Globus pallidus (tissue), 1 donor: Measurements from ENCODE around the gene CDK6.
A peak's percentile ranks its signal among the peaks of the same experiment; 100 is the strongest.

ENCODE experiments used
- DNase-seq: peaks from one replicate; pipeline ENCODE4 v3.0.0-alpha.2; 2015; ENCODE audit warnings: low spot score

CDK6 gene

DNA sequence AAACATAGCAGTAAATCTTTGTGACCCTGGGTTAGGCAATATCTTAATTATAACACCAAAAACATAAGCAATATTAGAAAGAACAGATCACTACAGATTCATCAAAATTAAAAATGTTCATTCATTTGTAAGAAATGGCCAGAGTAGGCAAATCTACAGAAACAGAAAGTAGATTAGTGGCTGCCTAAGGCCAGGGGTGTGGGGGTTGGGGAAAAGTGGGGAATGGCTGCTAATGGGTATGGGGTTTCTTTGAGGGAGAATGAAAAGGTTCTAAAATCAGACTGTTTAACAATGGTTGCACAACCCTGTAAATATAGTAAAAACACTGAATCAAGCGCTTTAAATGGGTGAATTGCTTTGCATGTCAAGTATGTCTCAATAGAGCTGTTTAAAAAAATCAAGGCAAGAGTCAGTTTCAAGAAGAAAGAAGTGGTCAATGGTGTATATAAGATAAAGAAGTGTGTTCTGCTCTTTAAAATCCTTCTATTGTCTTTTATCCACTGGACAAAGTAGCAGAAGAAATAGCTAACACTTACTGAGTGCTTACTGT is 42.6 kb downstream of the CDK6 start:
- DNase-seq, result no peak

DNA sequence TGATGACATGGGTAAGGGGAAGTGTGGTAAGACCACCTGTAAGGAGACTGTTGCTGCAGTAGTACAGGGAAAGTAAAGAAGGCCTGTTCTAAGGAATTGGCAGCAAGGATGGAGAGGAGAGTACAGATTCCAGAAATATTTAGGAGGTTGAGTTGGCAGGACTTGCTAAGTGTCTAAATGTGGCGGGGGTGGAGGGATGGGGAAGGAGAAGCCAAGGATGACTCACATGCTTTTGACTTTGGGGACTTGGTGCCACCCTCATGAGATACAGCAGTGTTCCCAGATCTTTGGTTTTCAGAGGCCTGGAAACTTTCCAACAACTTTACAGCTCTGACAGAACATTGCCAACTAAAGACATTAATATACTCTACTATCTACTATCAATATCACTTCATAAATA is 45.4 kb downstream of the CDK6 start:
- DNase-seq, result no peak

DNA sequence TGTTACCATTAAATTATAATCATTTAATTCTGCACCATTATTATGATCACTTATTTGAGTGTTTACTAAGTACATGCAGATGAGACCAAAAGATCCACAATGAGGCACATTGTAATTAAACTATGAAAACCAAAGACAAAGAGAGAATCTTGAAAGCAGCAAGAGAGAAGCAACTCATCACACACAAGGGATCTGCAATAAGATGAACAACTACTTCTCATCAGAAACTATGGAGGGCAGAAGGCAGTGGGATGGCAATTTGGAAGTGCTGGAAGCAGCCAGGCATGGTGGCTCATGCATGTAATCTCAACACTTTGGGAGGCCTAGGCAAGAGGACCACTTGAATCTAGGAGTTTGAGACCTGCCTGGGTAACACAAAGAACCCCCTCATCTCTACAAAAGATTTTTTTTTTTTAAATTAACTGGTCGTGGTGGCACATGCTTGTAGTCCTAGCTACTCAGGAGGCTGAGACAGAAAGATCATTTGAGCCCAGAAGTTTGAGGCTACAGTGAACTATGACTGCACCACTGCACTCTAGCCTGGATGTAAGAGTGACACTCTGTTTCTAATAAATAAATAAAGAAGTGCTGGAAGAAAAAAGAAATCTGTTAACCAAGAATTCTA is 47.7 kb downstream of the CDK6 start:
- no peak for DNase-seq

DNA sequence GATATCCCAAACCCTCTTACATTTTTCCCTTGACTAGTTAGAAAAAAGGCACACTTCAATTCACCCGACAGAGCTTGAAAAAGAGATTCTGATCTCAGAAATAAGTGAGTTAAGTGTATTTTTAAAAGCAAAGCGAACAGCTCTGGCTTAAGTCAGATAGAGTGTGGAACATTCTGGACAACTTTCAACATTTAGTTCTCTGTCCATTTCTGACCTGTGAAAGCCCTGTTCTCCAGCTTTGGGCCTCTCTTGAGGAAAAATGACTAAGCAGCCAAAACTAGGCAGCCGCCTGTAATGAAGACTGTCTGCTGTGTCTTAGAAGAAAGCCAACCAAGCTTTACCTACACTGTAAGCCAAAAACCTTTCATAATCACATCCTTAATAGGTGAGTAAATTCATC is 50.5 kb downstream of the CDK6 start:
- DNase-seq, result no peak

DNA sequence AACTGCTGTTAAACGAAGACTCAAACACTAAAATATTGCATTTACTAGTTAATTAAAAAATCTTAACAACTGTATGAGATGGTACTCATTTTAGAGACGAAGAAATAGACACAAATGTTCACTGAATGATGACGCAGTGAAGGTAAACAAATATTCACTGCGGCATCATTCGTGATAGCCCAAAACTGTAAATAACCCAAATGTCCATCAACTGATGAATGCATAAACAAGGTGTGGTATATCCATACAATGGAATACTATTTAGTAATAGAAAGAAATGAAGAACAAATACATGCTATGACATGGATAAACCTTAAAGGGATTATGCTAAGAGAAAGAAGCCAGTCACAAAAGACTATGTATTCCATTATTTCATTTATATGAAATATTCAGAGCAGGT is 51.4 kb downstream of the CDK6 start:
- DNase-seq, result no peak

DNA sequence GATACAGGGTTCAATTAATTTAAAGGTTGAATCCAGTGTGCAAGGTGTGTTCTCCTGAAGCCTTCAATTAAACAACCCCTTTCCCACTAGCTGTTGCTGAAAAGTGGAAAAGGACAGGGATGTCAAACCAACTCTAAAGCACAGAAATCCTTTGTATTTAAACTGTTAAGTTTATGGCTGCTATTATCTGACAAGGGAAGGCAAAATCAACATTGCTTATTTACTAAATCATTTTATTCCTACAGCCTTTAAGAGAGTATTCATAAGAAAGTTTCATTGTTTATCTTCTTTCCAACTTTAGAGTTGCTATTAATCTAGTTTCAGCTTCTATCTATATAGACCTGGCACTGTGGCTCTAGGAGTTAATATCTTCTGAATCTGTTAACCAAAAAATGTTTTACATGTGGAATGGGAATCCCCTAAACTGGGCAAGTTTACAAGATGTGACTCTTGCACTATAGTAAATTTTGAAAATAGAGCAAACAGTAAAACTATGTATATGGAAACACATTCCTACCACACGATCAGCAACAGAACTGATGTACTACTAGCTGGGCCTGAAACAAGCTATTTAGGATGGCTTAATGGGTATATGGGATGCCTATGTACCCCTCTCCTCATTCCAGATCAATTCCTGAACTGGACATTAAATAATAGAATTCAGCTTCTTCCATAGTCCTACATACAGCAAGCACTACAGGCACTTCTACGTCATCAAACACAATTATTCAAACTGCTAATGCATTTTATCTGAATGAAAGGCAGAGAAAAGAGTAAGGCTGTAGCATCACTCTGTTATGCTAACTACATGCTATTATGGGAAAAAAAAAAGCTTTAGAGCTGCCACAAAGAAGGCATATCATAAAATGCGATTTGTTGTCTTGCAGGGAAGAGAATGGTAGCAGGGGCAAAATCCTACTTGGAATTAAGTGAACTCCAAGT is 52.8 kb downstream of the CDK6 start:
- DNase-seq, result no peak

DNA sequence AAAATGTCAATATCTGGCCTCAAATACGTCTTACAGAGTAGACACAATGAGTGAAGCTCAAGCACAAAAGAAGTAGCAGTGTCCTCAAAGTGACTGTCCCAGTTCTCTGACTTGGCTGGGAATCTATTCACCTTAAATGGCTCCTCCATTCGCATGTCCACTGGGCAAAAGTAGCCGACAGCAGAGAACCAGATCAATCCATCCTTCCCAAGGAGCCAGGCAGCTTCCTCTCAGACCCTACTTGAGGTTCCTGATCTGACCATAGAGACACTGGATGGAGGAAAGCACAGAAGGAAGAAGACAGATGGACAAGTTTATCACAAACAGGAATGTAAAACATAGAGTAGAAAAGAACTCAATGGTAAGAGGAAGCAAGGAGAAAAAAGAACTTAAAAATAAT is 53.5 kb downstream of the CDK6 start:
- no peak for DNase-seq

DNA sequence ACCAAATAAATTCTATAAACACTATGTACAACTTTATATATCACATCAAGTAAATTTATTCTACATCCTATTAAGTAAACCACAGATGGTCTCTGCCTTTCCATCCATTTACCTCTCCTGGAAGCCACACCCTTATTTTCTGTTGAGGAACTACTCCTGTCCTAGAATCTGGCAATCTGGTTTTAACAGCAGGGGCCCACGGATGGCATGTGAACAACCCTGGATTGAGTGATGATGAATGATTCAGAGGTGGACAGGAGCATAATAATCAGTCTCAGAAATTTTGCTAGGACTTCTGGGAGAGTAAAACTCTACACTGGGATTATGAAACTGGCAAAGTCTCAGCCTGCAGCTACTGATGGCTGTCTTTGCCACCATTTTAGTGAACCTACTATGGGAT is 54.1 kb downstream of the CDK6 start:
- no peak for DNase-seq

DNA sequence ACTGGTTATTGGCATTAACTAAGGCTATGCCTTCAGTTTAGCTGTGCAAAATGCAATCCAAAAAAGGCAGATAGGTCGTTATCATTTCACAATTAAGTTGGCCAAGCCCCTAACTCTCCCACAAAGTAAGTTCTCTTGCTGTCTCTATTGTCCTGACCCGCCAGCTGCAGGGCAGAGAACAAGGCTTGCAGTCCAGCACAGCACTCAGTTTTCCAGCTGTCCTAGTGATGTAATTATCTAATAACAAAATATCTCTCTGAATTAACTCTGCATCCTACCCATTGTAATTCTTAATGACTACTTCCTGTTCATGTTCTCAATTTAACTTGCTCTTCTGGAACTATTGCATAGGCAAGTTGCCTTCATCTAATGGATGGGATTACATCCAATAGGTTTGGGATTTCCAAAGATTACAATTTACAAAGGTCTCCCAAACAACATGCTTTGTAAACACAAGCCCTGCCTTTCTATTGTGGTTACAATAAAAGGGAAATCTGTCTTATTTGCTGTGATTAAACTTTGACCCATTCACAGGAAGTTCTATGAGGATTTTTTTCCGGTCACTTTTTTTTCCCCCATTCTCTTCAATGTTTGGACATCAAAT is 55.2 kb downstream of the CDK6 start:
- peak; percentile 90 for DNase-seq

DNA sequence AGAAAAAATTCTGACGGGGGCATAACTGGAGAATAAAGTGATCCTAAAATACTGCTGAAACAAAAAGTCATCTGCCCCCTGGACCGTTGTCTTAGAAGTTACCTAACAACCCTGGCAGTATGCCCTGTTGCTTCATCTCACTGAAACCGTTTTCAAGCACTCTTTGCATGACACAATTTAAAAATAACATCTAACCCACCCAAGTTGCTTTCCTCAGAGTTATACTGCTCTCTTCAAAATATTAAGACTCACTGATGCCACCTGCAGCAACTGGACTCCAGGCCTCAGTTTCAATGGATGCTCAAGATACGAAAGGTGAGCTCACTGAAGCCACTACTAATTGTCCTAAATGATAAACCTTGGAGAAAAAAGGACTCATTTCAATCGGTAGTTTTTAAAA is 57.4 kb downstream of the CDK6 start:
- no peak for DNase-seq

DNA sequence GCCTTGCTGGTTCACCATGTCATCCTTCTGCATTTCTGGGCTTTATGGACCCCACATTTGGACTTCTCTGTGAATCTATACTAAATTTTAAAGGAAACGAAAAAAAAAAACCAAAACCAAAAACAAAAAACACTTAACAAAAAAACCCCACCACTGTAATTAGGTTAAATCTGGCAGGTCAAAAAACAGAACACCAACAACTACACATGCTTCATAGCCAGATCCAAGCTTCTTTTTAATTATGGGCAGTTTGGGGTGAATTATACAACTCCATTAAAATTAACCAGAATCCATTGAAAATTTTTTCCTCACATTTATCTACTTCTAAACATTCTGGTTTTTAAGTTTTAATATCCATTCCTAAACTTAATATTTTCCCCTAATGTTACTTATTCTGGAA is 58.4 kb downstream of the CDK6 start:
- DNase-seq, result no peak

DNA sequence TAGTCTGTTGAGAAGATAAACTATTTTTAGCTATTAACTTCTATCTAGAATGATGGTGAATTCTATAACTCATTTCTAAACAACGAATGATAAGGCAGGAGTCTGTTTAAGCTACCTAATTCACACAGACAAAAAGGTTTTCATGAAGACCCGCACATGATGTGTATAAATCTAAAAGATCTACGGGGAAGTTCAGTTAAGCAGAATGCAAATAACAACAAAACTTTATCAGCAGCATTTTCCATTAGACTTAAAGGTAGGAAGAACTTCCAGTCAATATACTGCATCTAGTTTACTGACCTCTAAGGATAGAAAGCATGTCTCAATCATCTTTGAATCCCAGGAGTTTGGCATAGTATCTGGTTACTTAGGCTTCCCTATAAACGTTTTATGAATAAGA is 62.6 kb downstream of the CDK6 start:
- no peak for DNase-seq

DNA sequence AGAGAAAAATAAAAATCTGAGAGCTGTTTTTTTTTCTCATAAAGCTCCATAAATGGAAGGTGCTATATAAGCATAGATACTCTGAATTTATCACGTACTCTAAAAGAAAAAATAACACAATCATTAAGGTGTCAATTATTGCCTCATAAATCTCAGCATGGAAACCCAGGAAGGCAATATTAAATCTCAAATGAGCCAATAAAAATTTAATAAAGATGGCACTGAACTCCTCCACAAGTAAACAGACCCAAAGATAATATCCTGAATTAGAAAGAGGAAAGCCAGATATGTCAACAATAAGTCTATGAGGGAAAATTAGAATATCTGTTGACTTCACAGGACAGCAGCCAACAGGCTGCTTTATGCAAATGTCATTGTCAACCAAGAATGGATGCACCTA is 66.5 kb downstream of the CDK6 start:
- DNase-seq, result no peak

DNA sequence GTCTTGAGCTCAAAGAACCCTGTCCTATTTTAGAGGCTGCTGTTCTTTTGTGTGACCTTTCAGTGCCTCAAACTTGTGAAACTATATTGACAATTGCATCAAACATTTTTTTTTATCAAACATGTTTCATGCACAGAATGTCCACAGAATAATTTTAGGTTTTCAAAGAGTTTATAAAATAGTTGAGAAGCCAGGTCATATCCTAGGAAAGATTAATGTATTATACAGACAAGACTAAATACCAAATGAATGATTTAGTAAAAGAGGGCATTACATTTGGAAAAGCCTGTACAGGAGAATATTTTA is 67.0 kb downstream of the CDK6 start:
- no peak for DNase-seq

DNA sequence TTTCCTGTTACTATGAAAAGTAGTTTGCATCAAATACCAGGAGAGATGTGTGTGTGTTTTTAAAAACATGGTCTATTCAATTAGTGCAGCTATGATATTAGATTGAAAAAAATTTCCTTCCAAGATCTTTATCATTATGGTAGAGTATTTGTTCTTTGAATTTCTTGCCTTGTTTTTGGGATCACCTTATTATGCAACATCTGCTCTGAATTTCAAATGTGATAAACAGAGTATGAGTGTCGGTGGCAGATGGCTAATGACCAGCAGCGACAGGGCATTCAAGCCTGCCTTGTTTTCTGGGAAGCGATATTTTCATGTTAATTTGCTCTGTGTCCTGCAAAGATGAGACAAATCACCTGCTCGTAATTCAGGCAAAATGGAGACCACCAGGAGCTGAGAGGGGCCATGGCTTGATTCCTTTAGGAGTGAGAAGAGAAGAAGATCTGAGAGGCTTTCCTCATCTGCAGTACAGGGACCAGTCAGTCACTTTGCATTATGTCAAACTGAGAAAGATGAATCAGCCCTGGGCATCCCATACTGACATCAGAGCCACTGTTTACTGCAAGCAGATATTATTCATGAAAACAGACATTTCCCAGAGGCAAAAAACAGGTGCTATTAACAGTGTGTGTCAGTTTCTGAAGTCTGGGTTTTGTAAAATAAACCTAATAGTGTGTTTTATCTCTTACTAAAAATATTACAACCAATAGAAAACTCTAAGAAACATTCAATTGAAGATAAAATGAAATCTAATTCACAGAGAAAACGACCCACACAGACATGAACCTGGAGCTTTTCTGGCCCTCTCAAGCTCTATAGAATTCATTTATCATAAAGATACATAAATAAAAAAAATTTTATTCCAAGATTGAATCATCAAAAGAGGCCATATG is 67.6 kb downstream of the CDK6 start:
- DNase-seq, result peak; percentile 65

DNA sequence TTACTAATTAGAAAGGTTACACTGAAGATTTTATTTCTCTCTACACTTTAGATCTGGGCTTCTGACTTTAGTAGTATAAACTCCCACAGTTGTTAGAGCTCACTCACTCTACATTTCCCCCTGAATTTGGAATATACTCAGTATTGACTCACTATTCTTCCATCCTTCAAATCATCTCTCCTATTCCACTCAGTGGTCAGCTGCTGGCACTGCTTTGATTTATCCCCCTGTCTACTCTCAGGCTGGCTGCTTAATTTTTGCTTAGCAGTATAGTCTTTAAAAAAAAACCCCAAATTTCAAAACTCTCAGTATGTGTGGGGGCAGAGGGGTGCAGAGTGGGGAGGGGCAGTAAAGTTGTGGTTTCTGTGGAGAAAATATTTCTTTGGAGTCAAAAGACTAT is 68.9 kb downstream of the CDK6 start:
- no peak for DNase-seq

DNA sequence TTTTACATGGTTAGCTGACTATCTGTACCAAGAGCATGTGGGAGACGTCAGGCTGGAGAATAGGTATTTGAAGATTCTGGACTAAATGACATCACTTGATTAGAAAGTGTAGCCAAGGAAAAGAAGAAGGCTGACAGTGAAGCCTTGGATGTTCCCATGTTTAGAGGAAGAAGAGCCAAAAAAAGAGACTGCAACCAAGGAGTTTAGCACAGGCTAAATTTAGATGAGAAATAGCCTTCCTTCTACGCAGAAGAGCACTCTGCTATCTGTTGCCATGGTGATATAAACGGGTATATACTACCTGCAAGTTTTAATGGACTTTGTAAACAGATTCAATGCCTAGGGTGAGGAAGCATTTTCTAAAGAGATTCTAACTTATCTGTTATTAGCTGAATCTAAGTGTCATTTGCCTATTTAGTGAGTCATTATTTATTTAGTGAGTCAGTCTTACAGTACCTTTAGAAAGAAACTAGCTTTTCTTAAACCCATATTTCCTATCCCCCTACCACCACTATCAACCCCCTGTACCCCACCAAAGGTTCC is 69.8 kb downstream of the CDK6 start:
- DNase-seq, result no peak

DNA sequence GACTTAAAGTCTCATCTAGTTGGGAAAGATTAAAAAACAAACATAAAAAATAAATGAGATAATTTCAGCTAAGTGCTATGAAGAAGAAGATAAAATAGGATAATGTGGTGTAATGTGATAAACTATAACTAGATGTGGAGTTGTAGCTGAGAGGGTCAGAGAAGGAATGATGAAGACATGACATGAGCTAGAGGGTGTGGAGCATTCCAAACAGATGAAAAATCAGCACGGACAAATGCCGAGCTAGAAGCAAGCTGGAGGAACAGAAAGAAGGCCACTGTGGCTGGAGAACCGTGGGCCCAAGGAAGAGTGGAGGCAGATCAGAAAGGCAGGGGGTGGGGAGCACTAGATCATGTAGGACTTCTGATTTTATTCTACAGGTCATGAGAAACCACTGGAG is 70.6 kb downstream of the CDK6 start:
- DNase-seq, result no peak

DNA sequence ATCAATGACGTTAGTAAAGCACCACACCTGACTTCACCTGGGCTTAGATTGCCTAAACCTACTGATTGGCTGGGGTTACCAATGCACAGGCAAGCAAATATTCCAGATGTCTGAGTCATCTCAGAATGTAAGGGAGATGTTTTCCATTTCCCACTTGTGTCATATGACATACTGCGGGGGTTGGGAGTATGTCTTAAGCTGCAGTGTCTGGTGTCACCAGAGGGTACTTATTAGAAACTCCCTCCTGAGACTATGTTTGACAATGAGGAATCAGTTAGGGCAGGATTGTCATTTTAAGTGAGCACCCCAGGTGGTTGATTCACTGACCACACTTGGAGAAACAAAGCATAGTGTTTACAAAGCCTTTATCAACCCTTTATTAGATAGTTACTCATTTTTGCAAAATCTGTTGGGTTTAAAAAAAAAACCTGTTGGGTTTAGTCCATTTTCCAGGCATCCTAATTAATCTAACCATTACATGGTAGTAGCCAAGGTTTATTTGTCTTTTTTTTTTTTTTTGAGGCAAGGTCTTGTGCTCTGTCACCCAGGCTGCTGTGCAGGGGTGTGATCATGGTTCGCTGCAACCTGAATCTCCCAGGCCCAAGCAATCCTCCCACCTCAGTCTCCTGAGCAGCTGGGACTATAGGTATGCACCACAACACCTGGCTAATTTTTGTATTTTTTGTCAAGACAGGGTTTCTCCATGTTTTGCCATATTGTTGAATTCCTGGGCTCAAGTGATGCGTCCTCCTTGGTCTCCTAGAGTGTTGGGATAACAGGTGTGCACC is 72.5 kb downstream of the CDK6 start:
- DNase-seq, result no peak

DNA sequence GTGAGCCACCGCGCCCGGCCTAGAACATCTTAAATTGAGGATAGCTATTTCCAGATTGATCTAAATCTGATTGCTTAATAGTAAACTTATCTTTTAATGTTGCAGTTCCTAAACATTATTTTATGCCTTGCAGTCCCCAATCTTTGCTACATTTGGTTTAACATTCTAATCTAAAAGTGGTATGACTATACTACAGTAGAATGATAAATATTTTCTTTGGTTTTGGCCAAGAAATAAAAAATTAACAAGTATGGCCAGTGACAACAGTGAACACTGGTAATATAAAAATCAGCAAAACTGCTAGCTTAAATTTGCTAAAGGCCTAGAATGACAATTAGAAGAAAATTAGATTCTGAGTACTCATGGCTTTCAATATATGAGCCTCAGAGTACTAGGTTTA is 73.5 kb downstream of the CDK6 start:
- DNase-seq, result no peak
